DOHH2 (cell line): Measurements from ENCODE around the gene SLAMF7.

ENCODE experiments used
- H3F3A ChIP-seq: fragments of 200-600 bp; sonication (generic), shearing (Covaris generic); 2 replicates; pipeline ENCODE4 v1.6.0; 2016; ENCODE audit warnings: antibody characterized with exemption, mild to moderate bottlenecking; ENCODE audit not compliant: control insufficient read depth, insufficient read depth
- H3K27ac ChIP-seq: fragments of 200-600 bp; sonication (generic); 2 replicates; pipeline ENCODE4 v1.5.1; 2014; ENCODE audit warnings: low read depth, mild to moderate bottlenecking, low read length, moderate library complexity
- H3K27me3 ChIP-seq: fragments of 200-600 bp; sonication (generic); 2 replicates; pipeline ENCODE4 v1.6.1; 2014; ENCODE audit warnings: mild to moderate bottlenecking, low read length, mixed read lengths; ENCODE audit not compliant: control insufficient read depth
- H3K36me3 ChIP-seq: fragments of 200-600 bp; sonication (generic); 2 replicates; pipeline ENCODE4 v1.6.1; 2014; ENCODE audit warnings: mild to moderate bottlenecking, low read length, moderate library complexity, mixed read lengths; ENCODE audit not compliant: control insufficient read depth
- H3K4me1 ChIP-seq: fragments of 200-600 bp; sonication (generic); 2 replicates; pipeline ENCODE4 v1.6.1; 2014; ENCODE audit warnings: mild to moderate bottlenecking, low read length, mixed read lengths; ENCODE audit not compliant: control insufficient read depth
- H3K4me2 ChIP-seq: fragments of 200-600 bp; sonication (generic); 2 replicates; pipeline ENCODE4 v1.6.0; 2014; ENCODE audit warnings: mild to moderate bottlenecking, low read length, moderate library complexity
- H3K4me3 ChIP-seq: fragments of 200-600 bp; sonication (generic); 2 replicates; pipeline ENCODE4 v1.5.1; 2014; ENCODE audit warnings: mild to moderate bottlenecking, low read length, mixed read lengths
- H3K79me2 ChIP-seq: fragments of 200-600 bp; sonication (generic); 2 replicates; pipeline ENCODE4 v1.6.1; 2014; ENCODE audit warnings: mild to moderate bottlenecking, low read length, mixed read lengths; ENCODE audit not compliant: control insufficient read depth
- H3K9me2 ChIP-seq: fragments of 200-600 bp; sonication (generic); replicated peaks from 2 replicates; pipeline ENCODE4 v1.6.1; 2014; ENCODE audit warnings: mild to moderate bottlenecking, low read length, mixed read lengths; ENCODE audit not compliant: control insufficient read depth
- H3K9me3 ChIP-seq: fragments of 200-600 bp; sonication (generic); 2 replicates; pipeline ENCODE4 v1.6.1; 2014; ENCODE audit warnings: antibody characterized with exemption, low read length, mixed read lengths; ENCODE audit not compliant: control insufficient read depth, insufficient read depth
- H4K20me1 ChIP-seq: fragments of 200-600 bp; sonication (generic); 2 replicates; pipeline ENCODE4 v1.6.0; 2014; ENCODE audit warnings: low read depth, mild to moderate bottlenecking, antibody characterized with exemption, low read length, moderate library complexity; ENCODE audit not compliant: control insufficient read depth, insufficient read depth
- EZH2phosphoT487 ChIP-seq: fragments of 200-600 bp; sonication (generic); IDR thresholded peaks from 2 replicates; pipeline ENCODE4 v1.6.1; 2017; ENCODE audit warnings: borderline replicate concordance, mild to moderate bottlenecking, antibody characterized with exemption, low read length, moderate library complexity, mixed read lengths
- TF ChIP-seq, protein P1 (sequence below): fragments of 200-600 bp; sonication (generic); IDR thresholded peaks from one replicate; pipeline ENCODE4 v1.5.1; 2014; ENCODE audit warnings: antibody characterized with exemption, mild to moderate bottlenecking, low read depth, low read length; ENCODE audit not compliant: poor library complexity, severe bottlenecking

SLAMF7 gene

DNA sequence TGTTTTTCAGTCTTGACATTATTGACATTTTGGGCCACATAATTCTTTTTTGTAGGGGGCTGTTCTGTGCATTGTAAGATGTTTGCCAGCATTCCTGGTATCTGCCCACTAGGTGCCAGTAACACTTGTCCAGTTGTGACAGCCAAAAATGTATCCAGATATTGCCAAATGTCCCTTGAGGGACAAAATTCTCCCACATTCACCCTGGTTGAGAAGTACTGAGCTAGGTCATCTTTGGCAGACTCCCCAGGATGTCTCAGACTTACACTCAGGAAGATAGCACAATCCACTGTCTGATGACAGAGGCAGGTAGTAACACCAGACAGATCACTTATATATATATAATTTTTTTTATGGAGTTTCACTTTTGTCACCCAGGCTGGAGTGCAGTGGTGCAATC is 33.3 kb upstream of the SLAMF7 start:
- H3K79me2 ChIP-seq, result no peaks in the 10 kb centered on the region
- TF ChIP-seq, protein P1, sequence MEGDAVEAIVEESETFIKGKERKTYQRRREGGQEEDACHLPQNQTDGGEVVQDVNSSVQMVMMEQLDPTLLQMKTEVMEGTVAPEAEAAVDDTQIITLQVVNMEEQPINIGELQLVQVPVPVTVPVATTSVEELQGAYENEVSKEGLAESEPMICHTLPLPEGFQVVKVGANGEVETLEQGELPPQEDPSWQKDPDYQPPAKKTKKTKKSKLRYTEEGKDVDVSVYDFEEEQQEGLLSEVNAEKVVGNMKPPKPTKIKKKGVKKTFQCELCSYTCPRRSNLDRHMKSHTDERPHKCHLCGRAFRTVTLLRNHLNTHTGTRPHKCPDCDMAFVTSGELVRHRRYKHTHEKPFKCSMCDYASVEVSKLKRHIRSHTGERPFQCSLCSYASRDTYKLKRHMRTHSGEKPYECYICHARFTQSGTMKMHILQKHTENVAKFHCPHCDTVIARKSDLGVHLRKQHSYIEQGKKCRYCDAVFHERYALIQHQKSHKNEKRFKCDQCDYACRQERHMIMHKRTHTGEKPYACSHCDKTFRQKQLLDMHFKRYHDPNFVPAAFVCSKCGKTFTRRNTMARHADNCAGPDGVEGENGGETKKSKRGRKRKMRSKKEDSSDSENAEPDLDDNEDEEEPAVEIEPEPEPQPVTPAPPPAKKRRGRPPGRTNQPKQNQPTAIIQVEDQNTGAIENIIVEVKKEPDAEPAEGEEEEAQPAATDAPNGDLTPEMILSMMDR, result no peak
- TF ChIP-seq EZH2phosphoT487, result no peak
- H4K20me1 ChIP-seq, result no peaks in the 10 kb centered on the region
- no peaks in the 10 kb centered on the region for H3K36me3 ChIP-seq
- H3F3A ChIP-seq, result 0 out of 2 replicates have a peak, but pooled peaks cover 3% of the 10 kb centered on the region
- H3K4me1 ChIP-seq, result peaks cover 46% of the 10 kb centered on the region
- H3K9me2 ChIP-seq, result no peaks in the 10 kb centered on the region
- no peak overlapping the region for H3K27ac ChIP-seq
- no peak overlapping the region for H3K4me3 ChIP-seq
- H3K9me3 ChIP-seq, result no peaks in the 10 kb centered on the region
- H3K27me3 ChIP-seq, result no peaks in the 10 kb centered on the region
- no peak overlapping the region for H3K4me2 ChIP-seq

DNA sequence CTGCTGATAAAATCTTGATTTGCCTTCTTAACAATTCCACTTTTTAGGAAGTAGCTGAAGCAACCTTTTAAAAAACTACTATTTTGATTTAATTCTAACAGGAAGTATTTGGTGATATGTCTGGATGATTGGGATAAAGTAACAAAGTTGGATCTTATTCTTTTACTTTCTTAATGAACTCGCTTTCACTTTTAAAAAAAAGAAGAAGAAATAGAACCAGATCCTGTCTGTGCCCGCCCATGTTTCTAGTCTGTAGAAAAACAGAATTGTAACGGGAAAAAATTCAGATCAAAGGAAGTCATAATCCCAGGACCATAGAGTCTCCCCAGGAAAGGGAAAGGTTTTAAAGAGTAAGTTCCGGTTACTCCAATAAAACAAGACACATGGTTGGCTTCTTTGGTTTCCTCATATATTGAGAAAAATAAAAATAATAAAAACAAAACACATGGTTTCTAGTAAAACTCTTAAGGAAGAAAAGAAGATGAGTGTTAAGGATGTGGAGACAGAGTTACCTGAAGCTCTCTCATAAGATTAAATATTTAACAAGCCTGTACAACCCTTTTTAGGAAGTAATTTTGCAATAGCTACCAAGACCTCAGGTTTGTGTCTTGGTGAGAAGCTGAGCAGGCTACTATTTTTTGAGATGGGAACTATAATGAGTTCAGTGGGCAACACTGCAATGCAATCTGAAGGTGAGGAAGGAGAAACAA is 32.4 kb upstream of the SLAMF7 start:
- Histone ChIP-seq H3K4me1 (peaks cover 55% of the 10 kb centered on the region), H3K9me2 (no peaks in the 10 kb centered on the region), H3K27ac (no peak overlapping the region), H3F3A (0 out of 2 replicates have a peak, but pooled peaks cover 3% of the 10 kb centered on the region), H3K79me2 (no peaks in the 10 kb centered on the region), H4K20me1 (no peaks in the 10 kb centered on the region), H3K9me3 (no peaks in the 10 kb centered on the region), H3K27me3 (no peaks in the 10 kb centered on the region), H3K4me3 (peak overlapping the region; percentile 20; the same call in 1 of the 2 replicates), H3K4me2 (peak overlapping the region; percentile 36; the same call in 1 of the 2 replicates), H3K36me3 (no peaks in the 10 kb centered on the region)
- TF ChIP-seq EZH2phosphoT487, result no peak
- TF ChIP-seq, protein P1, result no peak

DNA sequence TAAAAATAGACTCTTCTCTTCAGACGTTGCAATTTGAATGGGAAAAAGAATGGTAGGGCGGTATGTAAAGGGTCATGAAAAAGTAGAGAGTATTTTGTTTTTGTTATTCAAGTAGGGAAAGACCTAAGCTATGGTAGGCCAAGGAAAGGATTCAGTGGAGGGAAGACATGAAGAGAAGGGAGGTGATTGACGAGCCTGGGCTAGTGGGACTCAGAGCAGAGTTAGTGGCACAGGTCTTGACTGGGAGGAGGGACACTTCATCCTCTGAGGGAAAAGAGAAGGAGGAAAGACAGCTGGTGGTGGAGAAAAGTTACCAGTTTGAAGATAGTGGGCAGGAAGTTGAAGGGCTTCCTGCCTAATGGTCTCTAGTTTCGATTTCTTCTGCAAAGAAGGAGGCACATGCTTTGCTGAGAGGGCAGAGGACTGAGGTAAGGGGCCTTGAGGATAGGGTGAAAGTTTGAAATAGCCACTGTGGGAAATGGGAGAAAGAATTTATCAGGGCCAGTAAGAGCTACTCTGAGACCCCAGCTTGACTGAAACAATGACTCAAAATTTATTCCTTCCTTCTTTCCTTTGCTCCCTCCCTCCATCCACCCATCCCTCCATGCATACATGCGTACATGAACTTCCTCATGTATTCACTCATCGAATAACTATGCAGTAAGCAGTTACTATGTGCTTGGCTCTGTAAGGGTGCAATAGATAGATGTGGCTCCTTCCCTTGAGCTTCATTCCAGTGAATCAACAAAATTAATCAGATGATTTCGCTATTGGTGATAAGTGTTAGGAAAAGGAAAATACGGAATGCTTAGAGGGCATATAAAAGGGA is 31.6 kb upstream of the SLAMF7 start:
- Histone ChIP-seq H3K9me2 (no peaks in the 10 kb centered on the region), H3F3A (0 out of 2 replicates have a peak, but pooled peaks cover 3% of the 10 kb centered on the region), H3K79me2 (no peaks in the 10 kb centered on the region), H3K4me1 (peaks cover 63% of the 10 kb centered on the region), H3K27ac (no peak overlapping the region), H3K36me3 (no peaks in the 10 kb centered on the region), H3K9me3 (no peaks in the 10 kb centered on the region), H3K27me3 (no peaks in the 10 kb centered on the region), H3K4me2 (peak overlapping the region; percentile 36), H3K4me3 (peak overlapping the region; percentile 20), H4K20me1 (no peaks in the 10 kb centered on the region)
- TF ChIP-seq, protein P1, result no peak
- no peak for TF ChIP-seq EZH2phosphoT487
